GM10847 (cell line): Measurements from ENCODE around the gene LMLN.

ENCODE experiments used
- POLR2A ChIP-seq: IDR thresholded peaks from 2 replicates; pipeline ENCODE4 v1.6.1; 2011; ENCODE audit not compliant: insufficient read length; ENCODE audit errors: extremely low read depth

Gene LMLN

GRCh38 chr3:198080521-198081384 lies 120.7 kb downstream of the LMLN start:
- no peak for TF ChIP-seq POLR2A

GRCh38 chr3:198081421-198081844 lies 121.4 kb downstream of the LMLN start:
- TF ChIP-seq POLR2A = no peak

DNA sequence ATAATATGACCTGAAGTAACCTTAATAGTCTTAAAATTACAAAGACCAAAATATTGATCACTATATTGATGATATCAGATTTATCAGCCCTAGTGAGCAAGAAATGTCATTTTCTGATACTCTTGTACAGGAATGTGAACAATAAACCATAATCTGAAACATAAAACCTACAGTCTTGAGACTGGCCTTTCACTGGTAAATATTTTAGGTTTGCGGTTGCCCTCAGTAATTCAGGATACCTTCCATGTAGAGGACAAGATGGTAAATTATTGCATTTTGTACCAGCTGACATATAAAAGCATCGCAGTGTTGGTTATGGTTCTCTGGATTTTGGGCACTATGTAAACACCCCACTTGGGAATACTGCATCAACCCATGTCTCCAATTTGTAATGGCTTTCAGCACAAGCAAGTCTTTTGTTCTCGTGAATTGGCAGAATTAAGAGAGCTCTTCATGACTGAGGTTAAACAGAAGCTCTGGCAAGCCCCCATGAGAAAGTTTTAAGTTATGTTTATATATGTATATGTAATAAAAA lies 128.5 kb downstream of the LMLN start:
- TF ChIP-seq POLR2A = no peak

GRCh38 chr3:198090795-198091332 lies 130.8 kb downstream of the LMLN start:
- no peak for TF ChIP-seq POLR2A

DNA sequence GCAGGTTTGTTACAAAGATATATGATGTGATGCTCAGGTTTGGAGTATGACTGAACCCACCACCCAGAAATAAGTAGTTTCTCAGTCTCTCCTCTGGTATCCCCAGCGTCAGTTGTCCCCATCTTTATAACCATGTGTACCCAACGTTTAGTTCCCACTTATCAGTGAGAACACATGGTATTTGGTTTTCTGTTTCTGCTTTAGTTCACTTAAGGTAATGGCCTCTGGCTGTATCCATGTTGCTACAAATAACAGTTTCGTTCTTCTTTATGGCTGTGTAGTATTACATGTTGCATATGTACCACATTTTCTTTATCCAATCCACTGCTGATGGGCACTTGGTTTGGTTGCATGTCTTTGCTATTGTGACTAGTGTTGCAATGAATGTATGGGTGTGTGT lies 132.3 kb downstream of the LMLN start:
- TF ChIP-seq POLR2A = no peak

DNA sequence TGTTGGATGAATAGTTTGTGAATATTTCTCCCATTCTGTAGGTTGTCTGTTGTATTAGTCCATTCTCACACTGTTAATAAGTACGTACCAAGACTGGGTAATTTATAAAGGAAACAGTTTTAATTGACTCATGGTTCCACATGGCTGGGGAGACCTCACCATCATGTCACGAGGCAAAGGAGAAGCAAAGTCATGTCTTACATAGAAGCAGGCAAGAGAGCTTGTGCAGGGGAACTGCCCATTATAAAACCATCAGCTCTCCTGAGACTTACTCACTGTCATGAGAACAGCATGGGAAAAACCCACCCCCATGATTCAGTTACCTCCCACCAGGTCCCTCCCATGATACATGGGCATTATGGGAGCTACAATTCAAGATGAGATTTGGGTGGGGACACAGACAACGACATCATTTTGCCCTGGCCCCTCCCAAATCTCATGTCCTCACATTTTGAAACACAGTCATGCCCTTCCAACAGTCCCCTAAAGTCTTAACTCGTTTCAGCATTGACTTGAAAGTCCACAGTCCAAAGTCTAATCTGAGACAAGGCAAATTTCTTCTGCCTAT lies 133.2 kb downstream of the LMLN start:
- no peak for TF ChIP-seq POLR2A
